Cardiac muscle cell (in vitro differentiated cells and primary cell): ENCODE measurements around the gene CFAP20DC. TPM values are rescaled to one million over a fixed set of nuclear protein-coding genes. Genes with fewer than 3 reads are reported as not detected.

Source experiments
- DNase-seq, 2 donors: peaks; one replicate each; pipeline versions ENCODE4 v3.0.0 to v3.0.0-alpha.2; 2010 to 2017; ENCODE audit warnings: low read depth in 1 of 2, low spot score in 1 of 2
- H3K27ac ChIP-seq: fragments of 200-600 bp; sonication (generic); 2 replicates; pipeline ENCODE4 v1.5.1; 2016
- H3K27me3 ChIP-seq: fragments of 200-600 bp; sonication (generic); 2 replicates; pipeline ENCODE4 v1.6.0; 2016; ENCODE audit warnings: control low read depth
- H3K36me3 ChIP-seq: fragments of 200-600 bp; sonication (generic); 2 replicates; pipeline ENCODE4 v1.5.1; 2016; ENCODE audit warnings: control low read depth
- H3K4me1 ChIP-seq: fragments of 200-600 bp; sonication (generic); 2 replicates; pipeline ENCODE4 v1.8.1; 2017; ENCODE audit warnings: low read depth, mild to moderate bottlenecking, mixed run types
- H3K4me3 ChIP-seq: fragments of 200-600 bp; sonication (generic); 2 replicates; pipeline ENCODE4 v1.5.1; 2016; ENCODE audit warnings: mild to moderate bottlenecking
- H3K9me3 ChIP-seq: fragments of 200-600 bp; sonication (generic); 2 replicates; pipeline ENCODE4 v1.5.1; 2017; ENCODE audit warnings: low read depth, mild to moderate bottlenecking, control low read depth
- CTCF ChIP-seq: IDR thresholded peaks from 2 replicates; pipeline ENCODE4 v1.5.1; 2012; ENCODE audit warnings: low read depth, mild to moderate bottlenecking, low read length
- polyA plus RNA-seq: library from polyadenylated mRNA; unstranded; fragments of >200 nt; fragmentation: Nextera tagmentation; extraction: Ambion mirVana; gene quantifications from 2 replicates; pipeline ENCODE4 v1.2.1, GENCODE V29; 2016
- total RNA-seq: library from RNA; depleted of rRNA; stranded (reverse); fragments of >200 nt; gene quantifications from 2 replicates; pipeline ENCODE4 v1.2.3, GENCODE V29; 2016

The CFAP20DC gene
- total and polyA plus RNA-seq, 2 experiments from 2014 or later = 0.53 to 1.3 TPM

GRCh38 chr3:58755150-58755549 is 294.7 kb downstream of the CFAP20DC start:
- TF ChIP-seq CTCF = no peak
- H3K27ac ChIP-seq = no peak overlapping the region

GRCh38 chr3:58754074-58754473 is 295.8 kb downstream of the CFAP20DC start:
- Histone ChIP-seq H3K27me3 (no peaks in the 10 kb centered on the region), H3K36me3 (no peaks in the 10 kb centered on the region), H3K27ac (no peak overlapping the region), H3K4me3 (no peak overlapping the region), H3K9me3 (no peaks in the 10 kb centered on the region), H3K4me1 (no peaks in the 10 kb centered on the region)
- no peak for DNase-seq
- no peak for TF ChIP-seq CTCF

More at GRCh38 chr3:58755150-58755549, 294.7 kb downstream of the CFAP20DC start:
- H3K4me1 ChIP-seq = no peaks in the 10 kb centered on the region
- DNase-seq = no peak
- no peaks in the 10 kb centered on the region for H3K9me3 ChIP-seq
- H3K36me3 ChIP-seq = no peaks in the 10 kb centered on the region
- H3K27me3 ChIP-seq = no peaks in the 10 kb centered on the region
- no peak overlapping the region for H3K4me3 ChIP-seq

- TF ChIP-seq CTCF = no peak
- no peaks in the 10 kb centered on the region for H3K4me1 ChIP-seq
- no peak for DNase-seq
- no peak overlapping the region for H3K27ac ChIP-seq
- no peaks in the 10 kb centered on the region for H3K9me3 ChIP-seq
- no peaks in the 10 kb centered on the region for H3K36me3 ChIP-seq
- no peaks in the 10 kb centered on the region for H3K27me3 ChIP-seq
- no peak overlapping the region for H3K4me3 ChIP-seq
Observed at GRCh38 chr3:58751882-58752567, 297.8 kb downstream of the CFAP20DC start.

GRCh38 chr3:58751235-58751634 is 298.6 kb downstream of the CFAP20DC start:
- Histone ChIP-seq H3K4me1 (no peaks in the 10 kb centered on the region), H3K36me3 (no peaks in the 10 kb centered on the region), H3K4me3 (no peak overlapping the region), H3K27me3 (no peaks in the 10 kb centered on the region), H3K27ac (no peak overlapping the region), H3K9me3 (no peaks in the 10 kb centered on the region)
- TF ChIP-seq CTCF = no peak
- DNase-seq = no peak

GRCh38 chr3:58749948-58750347 is 299.9 kb downstream of the CFAP20DC start:
- H3K36me3 ChIP-seq = no peaks in the 10 kb centered on the region
- no peak overlapping the region for H3K4me3 ChIP-seq
- H3K27me3 ChIP-seq = no peaks in the 10 kb centered on the region
- H3K4me1 ChIP-seq = no peaks in the 10 kb centered on the region
- DNase-seq = no peak
- no peak for TF ChIP-seq CTCF
- no peak overlapping the region for H3K27ac ChIP-seq
- H3K9me3 ChIP-seq = no peaks in the 10 kb centered on the region
